Vagina (tissue), 2 donors: ENCODE results near the gene DLEC1. TPM values are rescaled to one million over a fixed set of nuclear protein-coding genes. Genes with fewer than 3 reads are reported as not detected.

Experiments used
- DNase-seq, 2 donors: peaks; one replicate each; pipeline ENCODE4 v3.0.0-alpha.2; 2017; ENCODE audit errors: extremely low spot score in 2 of 2
- H3K27ac ChIP-seq: fragments of 200-600 bp; sonication (generic); one replicate; pipeline ENCODE4 v1.5.1; 2019
- H3K27me3 ChIP-seq: fragments of 200-600 bp; sonication (generic); one replicate; pipeline ENCODE4 v1.5.1; 2019
- H3K36me3 ChIP-seq, 2 donors: fragments of 200-600 bp; sonication (generic); one replicate each; pipeline ENCODE4 v1.5.1; 2017 to 2019
- H3K4me1 ChIP-seq: fragments of 200-600 bp; sonication (generic); one replicate; pipeline ENCODE4 v1.5.1; 2019
- H3K4me3 ChIP-seq, 2 donors: fragments of 200-600 bp; sonication (generic); 1 replicate in 1 of 2; 2 replicates in 1 of 2; pipeline ENCODE4 v1.5.1; 2016 to 2019
- H3K9me3 ChIP-seq: fragments of 200-600 bp; sonication (generic); one replicate; pipeline ENCODE4 v1.5.1; 2019
- CTCF ChIP-seq, 3 experiments: fragments of 450-650 bp in 2 of 3; fragments of 200-600 bp in 1 of 3; sonication (generic) in 1 of 3; IDR thresholded peaks; one replicate each; pipeline ENCODE4 v1.5.1; 2017 to 2019; ENCODE audit warnings: antibody characterized with exemption in 3 of 3, mild to moderate bottlenecking in 2 of 3, moderate library complexity in 2 of 3
- POLR2A ChIP-seq, 2 donors: fragments of 450-650 bp; IDR thresholded peaks; one replicate each; pipeline ENCODE4 v1.6.1; 2017; ENCODE audit warnings: antibody characterized with exemption in 2 of 2, mild to moderate bottlenecking in 2 of 2, moderate library complexity in 2 of 2
- POLR2AphosphoS5 ChIP-seq, 2 donors: sonication (generic); formaldehyde crosslinking; IDR thresholded peaks; one replicate each; pipeline ENCODE4 v1.9.0; 2017; ENCODE audit warnings: antibody characterized with exemption in 2 of 2, mild to moderate bottlenecking in 2 of 2, low read depth in 1 of 2; ENCODE audit not compliant: insufficient read depth in 1 of 2
- intact Hi-C: fragments of 100-400 bp; cut with DNase I; formaldehyde crosslinking; loops from one replicate; pipeline ENCODE4 v1.15.1; 2023
- total RNA-seq: library from RNA; depleted of rRNA; stranded (reverse); fragments of >200 nt; gene quantifications from one replicate; pipeline ENCODE4 v1.2.3, GENCODE V29; 2016

Gene DLEC1
- total RNA-seq, 1 donor from 2014 or later, result 0.25 TPM

DNA sequence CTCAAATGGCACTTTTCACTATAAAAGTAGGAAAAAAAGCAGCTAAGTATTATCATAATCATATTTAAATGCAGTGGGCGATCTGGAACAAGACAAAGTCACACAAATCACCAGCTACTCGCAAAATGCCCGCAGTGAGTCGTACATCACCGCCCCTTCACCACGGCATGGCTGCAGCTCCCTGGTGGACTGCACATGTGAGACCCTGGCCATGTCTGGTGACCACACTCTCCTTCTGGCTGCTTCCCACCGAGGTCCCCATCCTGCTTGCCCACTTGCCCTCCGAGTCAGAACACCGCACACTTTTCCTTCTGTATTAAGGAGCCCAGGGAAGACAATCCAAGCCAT lies 59.3 kb downstream of the DLEC1 start:
- Histone ChIP-seq H3K27ac (no peak overlapping the region), H3K27me3 (no peaks in the 10 kb centered on the region), H3K4me3 (no peak overlapping the region), H3K4me1 (no peaks in the 10 kb centered on the region), H3K36me3 (no peaks in the 10 kb centered on the region), H3K9me3 (no peaks in the 10 kb centered on the region)
- TF ChIP-seq POLR2A (IDR thresholded peaks at IDR 0.05) (no peak), CTCF (IDR thresholded peaks at IDR 0.05) (no peak), POLR2AphosphoS5 (IDR thresholded peaks at IDR 0.05; ENCODE audit: insufficient read depth in 1 of 2, low read depth in 1 of 2) (no peak)
- intact Hi-C loops, result no loop called here
- DNase-seq, result no peak

DNA sequence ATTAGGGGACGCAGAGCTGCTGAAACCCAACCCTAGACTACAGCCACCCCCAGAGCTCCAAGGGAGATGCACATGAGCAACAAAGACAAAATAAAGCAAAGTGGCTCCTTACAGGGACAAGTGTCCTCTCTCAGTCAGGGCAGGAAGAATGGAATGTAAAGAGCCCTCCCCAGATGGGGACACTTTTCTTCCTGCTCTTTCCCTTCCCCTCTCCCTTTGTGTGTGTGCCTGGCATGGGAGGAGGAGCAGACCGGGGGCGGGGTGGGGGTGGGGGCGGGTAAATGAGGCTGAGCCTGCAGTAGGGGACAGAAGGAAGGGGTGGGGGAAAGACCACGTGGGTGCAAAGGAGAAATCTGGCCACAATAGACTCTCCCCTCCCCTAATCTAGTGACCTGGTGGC lies 60.5 kb downstream of the DLEC1 start:
- H3K4me3 ChIP-seq, result no peak overlapping the region
- intact Hi-C loops, result no loop called here
- no peak overlapping the region for H3K27ac ChIP-seq
- DNase-seq, result no peak
- no peaks in the 10 kb centered on the region for H3K4me1 ChIP-seq
- no peaks in the 10 kb centered on the region for H3K36me3 ChIP-seq
- H3K27me3 ChIP-seq, result no peaks in the 10 kb centered on the region
- H3K9me3 ChIP-seq, result no peaks in the 10 kb centered on the region
- no peak for TF ChIP-seq CTCF (IDR thresholded peaks at IDR 0.05)
- no peak for TF ChIP-seq POLR2A (IDR thresholded peaks at IDR 0.05)
- no peak for TF ChIP-seq POLR2AphosphoS5 (IDR thresholded peaks at IDR 0.05; ENCODE audit: insufficient read depth in 1 of 2, low read depth in 1 of 2)

GRCh38 chr3:38100498-38100897 lies 61.5 kb downstream of the DLEC1 start:
- H3K9me3 ChIP-seq, result no peaks in the 10 kb centered on the region

GRCh38 chr3:38101811-38102443 lies 62.9 kb downstream of the DLEC1 start:
- DNase-seq, result no peak
- no peak overlapping the region for H3K27ac ChIP-seq
- H3K4me3 ChIP-seq, result no peak overlapping the region
- no peaks in the 10 kb centered on the region for H3K4me1 ChIP-seq
- TF ChIP-seq CTCF (IDR thresholded peaks at IDR 0.05) (no peak), POLR2A (IDR thresholded peaks at IDR 0.05) (no peak), POLR2AphosphoS5 (IDR thresholded peaks at IDR 0.05; ENCODE audit: insufficient read depth in 1 of 2, low read depth in 1 of 2) (no peak)
- H3K27me3 ChIP-seq, result no peaks in the 10 kb centered on the region
- no peaks in the 10 kb centered on the region for H3K9me3 ChIP-seq
- intact Hi-C loops, result no loop called here
- no peaks in the 10 kb centered on the region for H3K36me3 ChIP-seq

More at GRCh38 chr3:38100498-38100897, 61.5 kb downstream of the DLEC1 start:
- Histone ChIP-seq H3K27me3 (no peaks in the 10 kb centered on the region), H3K27ac (no peak overlapping the region), H3K36me3 (no peaks in the 10 kb centered on the region), H3K4me3 (no peak overlapping the region), H3K4me1 (no peaks in the 10 kb centered on the region)
- no peak for DNase-seq
- TF ChIP-seq POLR2AphosphoS5 (IDR thresholded peaks at IDR 0.05; ENCODE audit: insufficient read depth in 1 of 2, low read depth in 1 of 2) (no peak), POLR2A (IDR thresholded peaks at IDR 0.05) (no peak), CTCF (IDR thresholded peaks at IDR 0.05) (no peak)
- intact Hi-C loops, result no loop called here

- Histone ChIP-seq H3K36me3 (no peaks in the 10 kb centered on the region), H3K27me3 (no peaks in the 10 kb centered on the region), H3K4me1 (no peaks in the 10 kb centered on the region), H3K4me3 (no peak overlapping the region), H3K27ac (no peak overlapping the region), H3K9me3 (no peaks in the 10 kb centered on the region)
- intact Hi-C loops, result no loop called here
- DNase-seq, result no peak
- TF ChIP-seq POLR2AphosphoS5 (IDR thresholded peaks at IDR 0.05; ENCODE audit: insufficient read depth in 1 of 2, low read depth in 1 of 2) (no peak), POLR2A (IDR thresholded peaks at IDR 0.05) (no peak), CTCF (IDR thresholded peaks at IDR 0.05) (no peak)
Observed at GRCh38 chr3:38102444-38102814, 63.4 kb downstream of the DLEC1 start.
